GM13976 (cell line): ENCODE measurements around the gene CXorf66.

Experiments used
- DNase-seq: peaks from one replicate; pipeline ENCODE4 v3.0.0; 2012; ENCODE audit warnings: low spot score
- in situ Hi-C: fragments of 300-500 bp; cut with MboI; formaldehyde crosslinking; loops from one replicate; pipeline ENCODE4 v1.12.0; 2022; ENCODE audit warnings: low sequenced_read_pairs, mixed read lengths, inconsistent platforms; ENCODE audit not compliant: unreplicated experiment
- TF ChIP-seq, protein P1 (sequence below): IDR thresholded peaks from 2 replicates; pipeline ENCODE4 v1.5.1; 2012; ENCODE audit warnings: borderline replicate concordance, mild to moderate bottlenecking; ENCODE audit not compliant: insufficient read depth; ENCODE audit errors: extremely low read depth, missing control alignments, control extremely low read depth

The CXorf66 gene

DNA sequence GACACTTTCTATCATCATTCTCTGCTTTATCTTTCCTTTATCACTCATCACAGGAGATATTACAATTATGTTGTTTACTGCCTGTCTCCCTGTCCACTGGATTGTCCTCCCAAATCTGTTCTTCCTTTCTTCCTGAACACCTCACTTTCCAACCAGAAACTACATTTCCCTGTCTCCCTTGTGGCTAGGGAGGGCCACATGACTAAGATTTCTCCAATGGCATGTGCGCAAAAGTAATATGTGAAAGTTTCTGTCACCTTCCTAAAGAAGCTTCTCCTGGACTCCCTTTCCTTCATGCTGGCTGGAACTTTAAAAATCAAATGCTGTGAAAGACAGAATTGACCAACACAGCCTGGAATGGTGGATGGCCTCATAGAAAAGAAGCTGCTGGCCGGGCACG lies 58.2 kb downstream of the CXorf66 start:
- DNase-seq, result no peak
- TF ChIP-seq, protein P1, sequence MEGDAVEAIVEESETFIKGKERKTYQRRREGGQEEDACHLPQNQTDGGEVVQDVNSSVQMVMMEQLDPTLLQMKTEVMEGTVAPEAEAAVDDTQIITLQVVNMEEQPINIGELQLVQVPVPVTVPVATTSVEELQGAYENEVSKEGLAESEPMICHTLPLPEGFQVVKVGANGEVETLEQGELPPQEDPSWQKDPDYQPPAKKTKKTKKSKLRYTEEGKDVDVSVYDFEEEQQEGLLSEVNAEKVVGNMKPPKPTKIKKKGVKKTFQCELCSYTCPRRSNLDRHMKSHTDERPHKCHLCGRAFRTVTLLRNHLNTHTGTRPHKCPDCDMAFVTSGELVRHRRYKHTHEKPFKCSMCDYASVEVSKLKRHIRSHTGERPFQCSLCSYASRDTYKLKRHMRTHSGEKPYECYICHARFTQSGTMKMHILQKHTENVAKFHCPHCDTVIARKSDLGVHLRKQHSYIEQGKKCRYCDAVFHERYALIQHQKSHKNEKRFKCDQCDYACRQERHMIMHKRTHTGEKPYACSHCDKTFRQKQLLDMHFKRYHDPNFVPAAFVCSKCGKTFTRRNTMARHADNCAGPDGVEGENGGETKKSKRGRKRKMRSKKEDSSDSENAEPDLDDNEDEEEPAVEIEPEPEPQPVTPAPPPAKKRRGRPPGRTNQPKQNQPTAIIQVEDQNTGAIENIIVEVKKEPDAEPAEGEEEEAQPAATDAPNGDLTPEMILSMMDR, result no peak
- in situ Hi-C loops, result no loop called here

DNA sequence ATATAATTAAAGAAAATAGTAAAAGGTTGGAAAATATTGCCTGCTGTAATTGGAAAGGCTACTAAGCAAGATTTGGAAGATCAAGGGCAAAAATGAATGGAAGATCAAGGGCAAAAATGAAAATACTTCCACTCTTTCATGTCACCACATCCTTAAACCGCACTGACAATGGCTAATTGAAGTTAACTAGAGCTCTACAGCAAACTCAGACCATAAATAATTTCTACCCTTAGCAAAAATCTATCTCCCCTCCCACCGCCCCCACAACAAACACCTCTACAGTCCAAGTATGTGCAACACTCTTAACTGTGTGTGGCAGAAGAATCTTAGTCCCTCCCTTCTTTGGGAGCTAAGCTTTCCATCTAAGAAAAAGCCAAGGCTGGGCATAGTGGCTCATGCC lies 59.6 kb downstream of the CXorf66 start:
- DNase-seq, result no peak
- TF ChIP-seq, protein P1, result no peak
- in situ Hi-C loops, result no loop called here
